ENCODE measurements around the gene MTOR.

DNA sequence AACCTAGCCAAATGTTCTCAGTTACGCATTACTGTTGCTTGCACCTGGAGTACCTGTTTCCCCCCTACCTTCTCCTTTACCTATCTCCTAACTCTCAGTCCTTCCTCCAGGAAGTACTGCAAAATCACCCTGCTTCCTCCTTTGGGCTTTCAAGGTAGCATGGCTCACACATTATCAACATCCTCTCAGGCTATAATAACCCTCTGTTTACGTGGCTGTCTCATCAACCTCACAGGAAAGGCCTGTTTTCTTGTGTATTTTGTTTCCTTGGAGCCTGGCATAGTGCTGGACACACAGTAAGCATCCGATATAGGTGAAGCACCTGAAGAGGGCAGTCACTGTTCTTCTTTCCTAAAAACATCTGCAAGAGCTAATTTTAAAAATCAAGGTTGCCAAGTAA is 105.9 kb downstream of the MTOR start:
- TF ChIP-seq, protein P1, sequence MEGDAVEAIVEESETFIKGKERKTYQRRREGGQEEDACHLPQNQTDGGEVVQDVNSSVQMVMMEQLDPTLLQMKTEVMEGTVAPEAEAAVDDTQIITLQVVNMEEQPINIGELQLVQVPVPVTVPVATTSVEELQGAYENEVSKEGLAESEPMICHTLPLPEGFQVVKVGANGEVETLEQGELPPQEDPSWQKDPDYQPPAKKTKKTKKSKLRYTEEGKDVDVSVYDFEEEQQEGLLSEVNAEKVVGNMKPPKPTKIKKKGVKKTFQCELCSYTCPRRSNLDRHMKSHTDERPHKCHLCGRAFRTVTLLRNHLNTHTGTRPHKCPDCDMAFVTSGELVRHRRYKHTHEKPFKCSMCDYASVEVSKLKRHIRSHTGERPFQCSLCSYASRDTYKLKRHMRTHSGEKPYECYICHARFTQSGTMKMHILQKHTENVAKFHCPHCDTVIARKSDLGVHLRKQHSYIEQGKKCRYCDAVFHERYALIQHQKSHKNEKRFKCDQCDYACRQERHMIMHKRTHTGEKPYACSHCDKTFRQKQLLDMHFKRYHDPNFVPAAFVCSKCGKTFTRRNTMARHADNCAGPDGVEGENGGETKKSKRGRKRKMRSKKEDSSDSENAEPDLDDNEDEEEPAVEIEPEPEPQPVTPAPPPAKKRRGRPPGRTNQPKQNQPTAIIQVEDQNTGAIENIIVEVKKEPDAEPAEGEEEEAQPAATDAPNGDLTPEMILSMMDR (IDR thresholded peaks at IDR 0.05), result no peak
- TF ChIP-seq EP300 (IDR thresholded peaks at IDR 0.05), result no peak

All from ovary (tissue), 3 donors.